ENCODE results near the gene ZNF846. TPM values are rescaled to one million over a fixed set of nuclear protein-coding genes. Genes with fewer than 3 reads are reported as not detected.

Gene ZNF846
- polyA plus RNA-seq, 1 donor (not counting 4 experiments of a cell fraction or from before 2014, with no cell fraction given): 8.9 TPM

DNA sequence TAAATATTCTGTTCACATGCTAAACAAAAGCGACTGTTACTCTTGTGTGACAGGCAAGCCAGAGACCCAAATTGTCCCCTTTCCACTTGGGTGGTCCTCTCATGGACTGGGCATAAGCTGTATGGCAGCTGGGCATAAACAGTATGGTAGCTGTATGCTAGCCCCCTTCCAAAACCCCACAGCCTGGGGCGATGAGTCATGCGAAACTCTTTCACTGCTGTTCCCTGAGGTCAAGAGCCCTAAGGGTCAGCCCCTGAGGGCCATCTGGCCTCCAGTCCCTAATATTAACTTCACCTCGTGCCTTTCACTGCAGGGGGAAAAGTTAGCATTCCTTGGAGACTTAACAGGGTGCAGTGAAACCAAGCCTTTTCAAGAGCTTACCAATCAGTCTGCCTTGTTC lies 48.0 kb downstream of the ZNF846 start:
- no peaks in the 10 kb centered on the region for H3K79me2 ChIP-seq (ENCODE audit: control insufficient read depth, insufficient read depth, low read length)
- FAIRE-seq (no peak), DNase-seq (ENCODE audit: low read depth, low spot score) (no peak)
- H3K36me3 ChIP-seq (ENCODE audit: control insufficient read depth in 2 of 2, extremely low read depth in 1 of 2, insufficient read depth in 2 of 2, low read length in 2 of 2): no peaks in the 10 kb centered on the region
- H2AFZ ChIP-seq (ENCODE audit: control insufficient read depth, low read length): no peak overlapping the region
- no peak overlapping the region for H3K27ac ChIP-seq (ENCODE audit: control insufficient read depth, insufficient read depth, low read length)
- H3K4me2 ChIP-seq (ENCODE audit: control insufficient read depth, extremely low read depth, insufficient read depth, low read depth, low read length): no peak overlapping the region
- TF ChIP-seq, protein P1, sequence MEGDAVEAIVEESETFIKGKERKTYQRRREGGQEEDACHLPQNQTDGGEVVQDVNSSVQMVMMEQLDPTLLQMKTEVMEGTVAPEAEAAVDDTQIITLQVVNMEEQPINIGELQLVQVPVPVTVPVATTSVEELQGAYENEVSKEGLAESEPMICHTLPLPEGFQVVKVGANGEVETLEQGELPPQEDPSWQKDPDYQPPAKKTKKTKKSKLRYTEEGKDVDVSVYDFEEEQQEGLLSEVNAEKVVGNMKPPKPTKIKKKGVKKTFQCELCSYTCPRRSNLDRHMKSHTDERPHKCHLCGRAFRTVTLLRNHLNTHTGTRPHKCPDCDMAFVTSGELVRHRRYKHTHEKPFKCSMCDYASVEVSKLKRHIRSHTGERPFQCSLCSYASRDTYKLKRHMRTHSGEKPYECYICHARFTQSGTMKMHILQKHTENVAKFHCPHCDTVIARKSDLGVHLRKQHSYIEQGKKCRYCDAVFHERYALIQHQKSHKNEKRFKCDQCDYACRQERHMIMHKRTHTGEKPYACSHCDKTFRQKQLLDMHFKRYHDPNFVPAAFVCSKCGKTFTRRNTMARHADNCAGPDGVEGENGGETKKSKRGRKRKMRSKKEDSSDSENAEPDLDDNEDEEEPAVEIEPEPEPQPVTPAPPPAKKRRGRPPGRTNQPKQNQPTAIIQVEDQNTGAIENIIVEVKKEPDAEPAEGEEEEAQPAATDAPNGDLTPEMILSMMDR (optimal IDR thresholded peaks at IDR 0.05 in 1 of 3, IDR thresholded peaks at IDR 0.05 in 1 of 3, conservative IDR thresholded peaks at IDR 0.05 in 1 of 3; ENCODE audit: extremely low read depth in 1 of 3, insufficient read depth in 2 of 3, low read length in 3 of 3): no peak
- no peak for TF ChIP-seq EZH2 (IDR thresholded peaks at IDR 0.05; ENCODE audit: low read length)
- no peak overlapping the region for H3K9ac ChIP-seq (ENCODE audit: control insufficient read depth, extremely low read depth, insufficient read depth, low read length)
- H3K27me3 ChIP-seq (ENCODE audit: control insufficient read depth, extremely low read depth, insufficient read depth, low read length): no peaks in the 10 kb centered on the region
- peaks cover 4% of the 10 kb centered on the region for H3K9me3 ChIP-seq (ENCODE audit: control insufficient read depth, low read depth, low read length)
- no peak overlapping the region for H3K4me3 ChIP-seq (ENCODE audit: control insufficient read depth in 2 of 3, extremely low read depth in 1 of 3, insufficient read depth in 2 of 3, low read depth in 1 of 3, low read length in 3 of 3)
- no peaks in the 10 kb centered on the region for H3K9me1 ChIP-seq (ENCODE audit: control insufficient read depth, extremely low read depth, insufficient read depth, low read length)
- dilution Hi-C loops (cut with MboI; ENCODE audit: extremely low pct_ligation_motif_present, low sequenced_read_pairs): no loop called here
- no peaks in the 10 kb centered on the region for H4K20me1 ChIP-seq (ENCODE audit: control insufficient read depth, extremely low read depth, insufficient read depth, low read length)
- peaks cover 7% of the 10 kb centered on the region for H3K4me1 ChIP-seq (ENCODE audit: control insufficient read depth, extremely low read depth, insufficient read depth, low read length)

DNA sequence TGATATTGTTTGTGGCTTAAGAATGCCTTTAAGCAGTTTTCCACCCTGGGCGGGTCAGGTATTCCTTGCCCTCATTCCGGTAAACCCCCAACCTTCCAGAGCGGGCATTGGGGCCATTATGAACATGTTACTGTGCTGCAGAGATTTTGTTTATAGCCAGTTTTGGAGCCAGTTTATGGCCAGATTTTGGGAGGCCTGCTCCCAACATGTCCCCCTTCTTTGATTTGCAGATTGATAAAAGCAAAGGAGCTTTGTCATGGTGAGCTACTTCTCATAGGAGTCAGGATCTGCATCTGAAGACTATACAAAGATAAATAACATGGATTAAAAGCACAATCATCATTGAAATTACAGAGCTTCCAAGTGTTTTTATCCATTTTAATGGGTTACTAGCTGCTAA lies 56.7 kb downstream of the ZNF846 start:
- Histone ChIP-seq H3K79me2 (ENCODE audit: control insufficient read depth, insufficient read depth, low read length) (no peaks in the 10 kb centered on the region), H4K20me1 (ENCODE audit: control insufficient read depth, extremely low read depth, insufficient read depth, low read length) (no peaks in the 10 kb centered on the region), H3K4me3 (ENCODE audit: control insufficient read depth in 2 of 3, extremely low read depth in 1 of 3, insufficient read depth in 2 of 3, low read depth in 1 of 3, low read length in 3 of 3) (no peak overlapping the region), H3K27me3 (ENCODE audit: control insufficient read depth, extremely low read depth, insufficient read depth, low read length) (no peaks in the 10 kb centered on the region), H3K9me3 (ENCODE audit: control insufficient read depth, low read depth, low read length) (peaks cover 1% of the 10 kb centered on the region), H2AFZ (ENCODE audit: control insufficient read depth, low read length) (no peak overlapping the region), H3K9ac (ENCODE audit: control insufficient read depth, extremely low read depth, insufficient read depth, low read length) (no peak overlapping the region), H3K27ac (ENCODE audit: control insufficient read depth, insufficient read depth, low read length) (no peak overlapping the region), H3K36me3 (ENCODE audit: control insufficient read depth in 2 of 2, extremely low read depth in 1 of 2, insufficient read depth in 2 of 2, low read length in 2 of 2) (no peaks in the 10 kb centered on the region), H3K9me1 (ENCODE audit: control insufficient read depth, extremely low read depth, insufficient read depth, low read length) (no peaks in the 10 kb centered on the region), H3K4me1 (ENCODE audit: control insufficient read depth, extremely low read depth, insufficient read depth, low read length) (no peaks in the 10 kb centered on the region), H3K4me2 (ENCODE audit: control insufficient read depth, extremely low read depth, insufficient read depth, low read depth, low read length) (no peak overlapping the region)
- TF ChIP-seq, protein P1 (optimal IDR thresholded peaks at IDR 0.05 in 1 of 3, IDR thresholded peaks at IDR 0.05 in 1 of 3, conservative IDR thresholded peaks at IDR 0.05 in 1 of 3; ENCODE audit: extremely low read depth in 1 of 3, insufficient read depth in 2 of 3, low read length in 3 of 3): no peak
- TF ChIP-seq EZH2 (IDR thresholded peaks at IDR 0.05; ENCODE audit: low read length): no peak
- no peak for FAIRE-seq
- DNase-seq (ENCODE audit: low read depth, low spot score): no peak
- dilution Hi-C loops (cut with MboI; ENCODE audit: extremely low pct_ligation_motif_present, low sequenced_read_pairs): no loop called here
